Heart left ventricle (tissue), 16 donors: ENCODE data around the gene GDF2. TPM values are rescaled to one million over a fixed set of nuclear protein-coding genes. Genes with fewer than 3 reads are reported as not detected.

Source experiments
- ATAC-seq, 4 donors: fragments of 200-7000 bp; cut with Tn5 transposase; one replicate each; pipeline ENCODE4 v1.9.1; 2020 to 2022; ENCODE audit warnings: moderate library complexity in 4 of 4, mild to moderate bottlenecking in 3 of 4, moderate number of reproducible peaks in 1 of 4
- DNase-seq, 5 donors: peaks; one replicate each; pipeline ENCODE4 v3.0.0-alpha.2; 2020
- H3K27ac ChIP-seq, 12 donors: fragments of 200-600 bp; sonication (generic) in 4 of 12; one replicate each; pipeline versions ENCODE4 v1.5.0 to v1.8.0; 2016 to 2022; ENCODE audit warnings: mild to moderate bottlenecking in 2 of 12
- H3K27me3 ChIP-seq, 9 donors: fragments of 200-600 bp; sonication (generic) in 2 of 9; one replicate each; pipeline versions ENCODE4 v1.5.1 to v1.8.0; 2016 to 2022; ENCODE audit warnings: mild to moderate bottlenecking in 3 of 9
- H3K36me3 ChIP-seq, 9 donors: fragments of 200-600 bp; sonication (generic) in 2 of 9; one replicate each; pipeline versions ENCODE4 v1.5.0 to v1.8.0; 2018 to 2022; ENCODE audit warnings: mild to moderate bottlenecking in 2 of 9
- H3K4me1 ChIP-seq, 12 donors: fragments of 200-600 bp; sonication (generic) in 4 of 12; one replicate each; pipeline versions ENCODE4 v1.5.0 to v1.8.0; 2016 to 2022; ENCODE audit warnings: mild to moderate bottlenecking in 3 of 12
- H3K4me3 ChIP-seq, 12 donors: fragments of 200-600 bp; sonication (generic) in 4 of 12; one replicate each; pipeline versions ENCODE4 v1.5.0 to v1.8.0; 2017 to 2022; ENCODE audit warnings: mild to moderate bottlenecking in 9 of 12, moderate library complexity in 4 of 12
- H3K9me3 ChIP-seq, 12 donors: fragments of 200-600 bp; sonication (generic) in 4 of 12; one replicate each; pipeline versions ENCODE4 v1.5.0 to v1.8.0; 2016 to 2022; ENCODE audit warnings: mild to moderate bottlenecking in 1 of 12
- CTCF ChIP-seq, 12 donors: fragments of 200-600 bp; sonication (generic) in 4 of 12; IDR thresholded peaks; one replicate each; pipeline versions ENCODE4 v1.5.0 to v1.8.0; 2018 to 2022; ENCODE audit warnings: antibody characterized with exemption in 12 of 12, mild to moderate bottlenecking in 5 of 12
- POLR2A ChIP-seq, 2 donors: fragments of 450-650 bp; IDR thresholded peaks; one replicate each; pipeline ENCODE4 v1.6.1; 2017; ENCODE audit warnings: antibody characterized with exemption in 2 of 2, mild to moderate bottlenecking in 2 of 2, moderate library complexity in 2 of 2
- WGBS, 4 donors: extraction: QIAGEN DNeasy Blood & Tissue Kit in 2 of 4; methylation state at CpG; one replicate each; pipeline versions ENCODE4 v1.1.5 to v1.1.7; 2013 to 2018; 5-methylcytosine and 5-hydroxymethylcytosine counted together
- intact Hi-C, 10 donors: fragments of 100-400 bp; cut with DNase I; formaldehyde crosslinking; loops; one replicate each; pipeline versions ENCODE4 v1.11.1 to v1.14.2; 2022
- polyA plus RNA-seq, 2 donors: library from polyadenylated mRNA; stranded (reverse); fragments of 200-250 nt; gene quantifications; one replicate each; pipeline ENCODE4 v1.2.3, GENCODE V29; 2013
- total RNA-seq, 9 donors: library from RNA; depleted of rRNA in 2 of 9; stranded (reverse); fragments of >200 nt in 2 of 9; fragmentation: NEBNext Ultra II Directional in 3 of 9; extraction: Animal tissue kit (Norgen Biotek cat#: 25700) in 3 of 9; gene quantifications; one replicate each; pipeline versions ENCODE4 v1.1.0 to v1.2.4, GENCODE V29; 2016 to 2023
- donor health status: ischemic (EF 13 %, LVEDD 7.1; RV severe dilation, severe dysfunction).
- donor health status: healthy with polysubstance abuse.
- donor health status: DM: no; HTN: yes; CAD: no.
- donor health status: DM: no; HTN: no; CAD: no.
- donor health status: ischemic (EF 25% LVEDD 6.9; RV normal size, moderate dysfunction).
- donor health status: ischemic (EF 25% LVEDD 5.7; RV mildly dilated, moderate dysfunction).
- donor health status: healthy.
- donor health status: DM: yes; HTN: yes; CAD: no.
- donor health status: ischemic (EF 35%, LVEDD 5.7; RV mildly dilated, moderate dysfunction).
- donor health status: nonischemic (EF 11% LVEDD 7.7; RV severe dilation, severe dysfunction).
- donor health status: DM: yes; HTN: yes; CAD: no.
- donor health status: PGD.
- donor health status: ischemic (EF 29% LVEDD 5.4; RV normal size, mild dysfunction).
- donor health status: nonischemic (EF 23%, LVEDD 6.1; RV moderate dilation, normal function).

GDF2 gene
- total and polyA plus RNA-seq, 11 donors = not detected

GRCh38 chr10:47346581-47347302 is 24.5 kb downstream of the GDF2 start:
- TF ChIP-seq POLR2A (IDR thresholded peaks at IDR 0.05) (no peak), CTCF (IDR thresholded peaks at IDR 0.05) (no peak)
- Histone ChIP-seq H3K4me3 (no peak overlapping the region), H3K27me3 (no peaks in the 10 kb centered on the region), H3K27ac (no peak overlapping the region), H3K9me3 (no peaks in the 10 kb centered on the region), H3K4me1 (no peaks in the 10 kb centered on the region), H3K36me3 (no peaks in the 10 kb centered on the region)
- intact Hi-C loops = no loop called here
- ATAC-seq = no peak
- no peak for DNase-seq
- 80 to 85% (median 83%) methylated on average over 13 of the region's 13 CpGs for WGBS, 4 donors

GRCh38 chr10:47347303-47347675 is 25.0 kb downstream of the GDF2 start:
- intact Hi-C loops = no loop called here
- Histone ChIP-seq H3K4me3 (no peak overlapping the region), H3K27ac (no peak overlapping the region), H3K36me3 (no peaks in the 10 kb centered on the region), H3K27me3 (peaks cover 0 to 2% (median 0%) of the 10 kb centered on the region in 9 donors), H3K9me3 (no peaks in the 10 kb centered on the region), H3K4me1 (no peaks in the 10 kb centered on the region)
- no peak for DNase-seq
- TF ChIP-seq POLR2A (IDR thresholded peaks at IDR 0.05) (no peak), CTCF (IDR thresholded peaks at IDR 0.05) (no peak)
- ATAC-seq = no peak
- WGBS, 4 donors = 47 to 78% (median 72%) methylated on average over 3 to 4 of the region's 4 CpGs

GRCh38 chr10:47348138-47348651 is 25.9 kb downstream of the GDF2 start, which contains the start of gene RBP3:
Gene RBP3 (plus strand): TSS chr10:47348363. CDS start chr10:47348485, 122 bp downstream.
- no peaks in the 10 kb centered on the region for H3K36me3 ChIP-seq
- no peak within 1 kb of the TSS for H3K4me3 ChIP-seq
- intact Hi-C loops = no loop called here
- no peaks in the 10 kb centered on the region for H3K4me1 ChIP-seq
- DNase-seq (no peak), ATAC-seq (no peak)
- 79 to 89% (median 88%) methylated on average over 2 to 5 of the region's 5 CpGs for WGBS, 4 donors
- TF ChIP-seq CTCF (IDR thresholded peaks at IDR 0.05) = no peak
- no peak for TF ChIP-seq POLR2A (IDR thresholded peaks at IDR 0.05)
- H3K27ac ChIP-seq = no peak within 1 kb of the TSS
- no peaks in the 10 kb centered on the region for H3K9me3 ChIP-seq
- peaks cover 0 to 5% (median 0%) of the 10 kb centered on the region in 9 donors for H3K27me3 ChIP-seq

GRCh38 chr10:47348661-47349470 is 26.6 kb downstream of the GDF2 start:
- Histone ChIP-seq H3K9me3 (no peaks in the 10 kb centered on the region), H3K27me3 (peaks cover 0 to 5% (median 0%) of the 10 kb centered on the region in 9 donors), H3K4me1 (no peaks in the 10 kb centered on the region), H3K36me3 (no peaks in the 10 kb centered on the region), H3K4me3 (no peak overlapping the region), H3K27ac (no peak overlapping the region)
- ATAC-seq = no peak
- intact Hi-C loops = no loop called here
- DNase-seq = no peak
- 87 to 93% (median 89%) methylated on average over 20 to 36 of the region's 36 CpGs for WGBS, 4 donors
- TF ChIP-seq POLR2A (IDR thresholded peaks at IDR 0.05) = no peak
- no peak for TF ChIP-seq CTCF (IDR thresholded peaks at IDR 0.05)
